Measurements from ENCODE around the gene SNRK.

The SNRK gene

DNA sequence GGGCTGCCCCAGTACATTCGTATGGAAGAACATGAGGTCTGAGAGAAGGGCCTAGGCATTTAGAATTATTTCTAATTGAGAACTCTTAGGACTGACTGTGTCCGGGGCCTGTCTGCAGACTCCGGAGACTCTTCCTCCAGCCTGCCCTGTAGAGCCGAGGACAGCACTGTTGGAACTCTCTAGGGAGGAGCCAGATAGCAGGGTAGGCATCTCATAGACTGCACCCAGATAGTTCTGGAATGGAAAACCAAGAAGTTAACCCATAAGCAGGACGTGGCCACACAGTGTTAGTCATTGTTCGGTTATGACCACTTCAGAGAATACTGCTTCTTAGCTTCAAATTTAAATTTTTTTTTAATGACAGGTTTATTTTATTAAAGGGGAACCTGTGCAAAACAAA lies 59.5 kb downstream of the SNRK start:
- TF ChIP-seq, protein P1, sequence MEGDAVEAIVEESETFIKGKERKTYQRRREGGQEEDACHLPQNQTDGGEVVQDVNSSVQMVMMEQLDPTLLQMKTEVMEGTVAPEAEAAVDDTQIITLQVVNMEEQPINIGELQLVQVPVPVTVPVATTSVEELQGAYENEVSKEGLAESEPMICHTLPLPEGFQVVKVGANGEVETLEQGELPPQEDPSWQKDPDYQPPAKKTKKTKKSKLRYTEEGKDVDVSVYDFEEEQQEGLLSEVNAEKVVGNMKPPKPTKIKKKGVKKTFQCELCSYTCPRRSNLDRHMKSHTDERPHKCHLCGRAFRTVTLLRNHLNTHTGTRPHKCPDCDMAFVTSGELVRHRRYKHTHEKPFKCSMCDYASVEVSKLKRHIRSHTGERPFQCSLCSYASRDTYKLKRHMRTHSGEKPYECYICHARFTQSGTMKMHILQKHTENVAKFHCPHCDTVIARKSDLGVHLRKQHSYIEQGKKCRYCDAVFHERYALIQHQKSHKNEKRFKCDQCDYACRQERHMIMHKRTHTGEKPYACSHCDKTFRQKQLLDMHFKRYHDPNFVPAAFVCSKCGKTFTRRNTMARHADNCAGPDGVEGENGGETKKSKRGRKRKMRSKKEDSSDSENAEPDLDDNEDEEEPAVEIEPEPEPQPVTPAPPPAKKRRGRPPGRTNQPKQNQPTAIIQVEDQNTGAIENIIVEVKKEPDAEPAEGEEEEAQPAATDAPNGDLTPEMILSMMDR (conservative IDR thresholded peaks at IDR 0.05; ENCODE audit: control insufficient read depth, insufficient read depth, low read depth, low read length), result no peak
- DNase-seq (ENCODE audit: low read depth), result peak; percentile 38
- no peak overlapping the region for H3K4me3 ChIP-seq (ENCODE audit: control insufficient read depth, low read depth, low read length)

DNA sequence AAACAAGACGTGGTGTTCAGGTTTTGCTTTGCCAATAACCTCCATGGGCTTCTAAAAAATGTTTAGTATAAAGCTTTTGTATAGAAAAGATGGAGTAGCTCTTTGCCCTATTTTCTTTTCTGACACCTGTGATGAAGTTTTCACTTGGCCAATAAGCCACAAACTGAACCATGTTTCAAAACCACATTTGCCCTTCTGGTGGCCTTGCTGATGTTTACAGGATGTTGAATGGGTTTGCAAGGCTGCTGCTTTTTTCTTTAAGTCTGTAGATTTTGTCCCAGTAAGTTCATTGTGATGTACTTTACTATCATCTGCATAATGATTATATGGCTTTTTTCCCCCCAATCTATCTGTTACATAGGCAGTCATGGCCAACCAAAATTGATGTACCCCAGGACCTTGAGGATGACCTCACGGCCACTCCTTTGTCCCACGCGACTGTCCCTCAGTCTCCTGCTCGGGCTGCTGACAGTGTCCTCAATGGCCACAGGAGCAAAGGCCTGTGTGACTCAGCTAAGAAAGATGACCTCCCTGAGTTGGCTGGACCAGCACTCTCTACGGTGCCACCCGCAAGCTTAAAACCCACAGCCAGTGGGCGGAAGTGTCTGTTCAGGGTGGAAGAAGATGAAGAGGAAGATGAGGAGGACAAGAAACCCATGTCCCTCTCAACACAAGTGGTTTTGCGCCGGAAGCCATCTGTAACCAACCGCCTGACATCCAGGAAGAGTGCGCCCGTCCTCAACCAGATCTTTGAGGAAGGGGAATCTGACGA lies 60.8 kb downstream of the SNRK start:
- DNase-seq (ENCODE audit: low read depth), result no peak
- TF ChIP-seq, protein P1 (conservative IDR thresholded peaks at IDR 0.05; ENCODE audit: control insufficient read depth, insufficient read depth, low read depth, low read length), result no peak
- no peak overlapping the region for H3K4me3 ChIP-seq (ENCODE audit: control insufficient read depth, low read depth, low read length)

DNA sequence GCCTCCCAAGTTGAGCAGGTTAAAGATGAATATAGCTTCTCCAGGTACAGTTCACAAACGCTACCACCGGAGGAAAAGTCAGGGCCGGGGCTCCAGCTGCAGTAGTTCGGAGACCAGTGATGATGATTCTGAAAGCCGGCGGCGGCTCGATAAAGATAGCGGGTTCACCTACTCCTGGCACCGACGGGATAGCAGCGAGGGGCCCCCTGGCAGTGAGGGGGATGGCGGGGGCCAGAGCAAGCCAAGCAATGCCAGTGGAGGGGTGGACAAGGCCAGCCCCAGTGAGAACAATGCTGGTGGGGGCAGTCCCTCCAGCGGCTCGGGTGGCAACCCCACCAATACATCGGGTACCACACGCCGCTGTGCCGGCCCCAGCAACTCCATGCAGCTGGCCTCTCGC lies 61.4 kb downstream of the SNRK start:
- H3K4me3 ChIP-seq (ENCODE audit: control insufficient read depth, low read depth, low read length), result no peak overlapping the region
- TF ChIP-seq, protein P1 (conservative IDR thresholded peaks at IDR 0.05; ENCODE audit: control insufficient read depth, insufficient read depth, low read depth, low read length), result no peak
- no peak for DNase-seq (ENCODE audit: low read depth)

DNA sequence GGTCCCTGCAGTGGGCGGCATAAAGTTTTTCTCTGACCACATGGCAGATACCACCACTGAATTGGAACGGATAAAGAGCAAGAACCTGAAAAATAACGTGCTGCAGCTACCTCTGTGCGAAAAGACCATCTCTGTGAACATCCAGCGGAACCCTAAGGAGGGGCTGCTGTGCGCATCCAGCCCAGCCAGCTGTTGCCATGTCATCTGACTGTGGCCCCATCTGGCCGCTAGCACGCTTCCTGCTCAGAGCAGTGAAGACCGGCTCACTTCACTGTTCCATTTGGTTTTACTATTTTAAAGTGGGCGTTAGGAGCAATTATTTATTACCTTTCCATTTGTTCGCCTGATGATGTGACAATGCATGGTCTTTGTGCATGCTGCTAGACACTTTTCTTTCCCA lies 62.0 kb downstream of the SNRK start:
- DNase-seq (ENCODE audit: low read depth), result no peak
- no peak overlapping the region for H3K4me3 ChIP-seq (ENCODE audit: control insufficient read depth, low read depth, low read length)
- TF ChIP-seq, protein P1 (conservative IDR thresholded peaks at IDR 0.05; ENCODE audit: control insufficient read depth, insufficient read depth, low read depth, low read length), result no peak

DNA sequence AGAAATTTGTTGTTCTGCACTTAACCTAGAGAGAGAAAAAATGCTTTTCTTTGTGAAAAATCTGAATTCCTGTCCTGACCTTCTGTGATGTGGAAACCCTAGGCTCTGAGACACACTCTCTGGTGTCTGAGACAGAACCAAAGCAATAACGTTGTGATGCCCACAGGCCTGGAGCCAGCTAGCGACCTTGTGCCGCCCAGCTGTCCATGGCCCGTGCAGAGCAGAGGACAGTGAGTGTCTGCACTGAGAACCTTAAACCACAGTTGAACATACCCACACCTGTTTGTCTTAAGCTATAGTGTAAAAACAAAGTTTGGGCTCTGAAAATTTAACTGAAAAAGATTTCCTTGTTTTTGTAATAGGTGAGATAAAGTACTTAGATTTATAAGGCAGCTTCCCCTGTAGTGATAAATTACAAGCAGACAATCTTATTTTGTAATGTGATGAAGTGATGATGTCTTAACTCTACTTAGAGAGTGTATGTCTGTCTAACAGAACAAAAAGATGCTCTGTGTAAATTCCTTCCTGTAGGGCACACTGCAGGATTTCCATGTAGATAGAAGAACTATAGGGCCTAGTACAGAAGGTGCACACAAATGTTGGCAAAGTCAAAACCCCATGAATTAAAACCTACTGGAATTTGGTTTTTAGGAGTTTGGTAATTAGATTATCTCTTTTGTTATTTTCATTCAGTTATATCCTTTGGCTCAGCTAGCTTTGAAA lies 62.7 kb downstream of the SNRK start:
- no peak overlapping the region for H3K4me3 ChIP-seq (ENCODE audit: control insufficient read depth, low read depth, low read length)
- TF ChIP-seq, protein P1 (conservative IDR thresholded peaks at IDR 0.05; ENCODE audit: control insufficient read depth, insufficient read depth, low read depth, low read length), result no peak
- DNase-seq (ENCODE audit: low read depth), result no peak

DNA sequence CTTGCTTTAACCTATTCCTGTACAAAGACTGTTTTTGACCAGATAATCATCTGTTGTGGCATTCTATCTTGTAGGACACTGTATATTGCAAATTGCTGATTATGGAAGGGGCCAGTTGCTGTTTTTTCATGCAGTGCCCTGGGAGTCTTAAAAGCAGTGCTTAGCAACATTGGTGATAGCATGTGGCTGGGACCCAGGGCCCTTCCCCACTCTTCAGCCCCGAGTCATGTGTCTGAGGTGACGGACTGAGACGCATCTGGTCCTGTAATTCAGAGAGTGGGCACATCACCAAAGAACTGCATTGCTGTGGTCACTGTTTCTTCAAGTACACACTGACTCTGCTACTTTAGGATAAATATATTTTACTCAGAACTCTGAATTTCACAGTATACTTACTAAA lies 63.4 kb downstream of the SNRK start:
- DNase-seq (ENCODE audit: low read depth), result peak; percentile 11
- no peak overlapping the region for H3K4me3 ChIP-seq (ENCODE audit: control insufficient read depth, low read depth, low read length)
- TF ChIP-seq, protein P1 (conservative IDR thresholded peaks at IDR 0.05; ENCODE audit: control insufficient read depth, insufficient read depth, low read depth, low read length), result no peak

Data from fibroblast of mammary gland (primary cell).